GM19324 (cell line): ENCODE measurements around the gene GPC5.
"Not testable (repeated sequence)": the region's sequence is repeated elsewhere in the genome, so short reads cannot be mapped to it uniquely, and the experiment has no call there.

Experiments
- ATAC-seq: cut with Tn5 transposase; IDR thresholded peaks from one replicate; pipeline ENCODE4 v1.9.1; 2021; ENCODE audit warnings: mild to moderate bottlenecking, moderate library complexity; ENCODE audit not compliant: unreplicated experiment, low FRiP score

The GPC5 gene

GRCh38 chr13:92838786-92839185 is 1440.4 kb downstream of the GPC5 start:
- ATAC-seq, result no peak

GRCh38 chr13:92842145-92842544 is 1443.7 kb downstream of the GPC5 start:
- no peak for ATAC-seq

GRCh38 chr13:92843549-92843948 is 1445.1 kb downstream of the GPC5 start:
- ATAC-seq, result no peak

GRCh38 chr13:92849381-92849780 is 1451.0 kb downstream of the GPC5 start:
- no peak for ATAC-seq

- ATAC-seq, result no peak
These were observed 1466.3 kb downstream of the GPC5 start for GRCh38 chr13:92864584-92865284.

GRCh38 chr13:92873029-92873428 is 1474.6 kb downstream of the GPC5 start:
- no peak for ATAC-seq

GRCh38 chr13:92886535-92887077 is 1488.2 kb downstream of the GPC5 start:
- no peak for ATAC-seq

GRCh38 chr13:92894447-92894846 is 1496.0 kb downstream of the GPC5 start:
- ATAC-seq, result no peak

- ATAC-seq, result no peak
These were observed 1498.4 kb downstream of the GPC5 start for GRCh38 chr13:92896842-92897241.

- ATAC-seq, result not testable (repeated sequence)
These were observed 1500.5 kb downstream of the GPC5 start for GRCh38 chr13:92898946-92899345.

- ATAC-seq, result no peak
These were observed 1502.0 kb downstream of the GPC5 start for GRCh38 chr13:92900446-92900845.

- ATAC-seq, result no peak
These were observed 1503.3 kb downstream of the GPC5 start for GRCh38 chr13:92901739-92902138.

GRCh38 chr13:92912629-92913028 is 1514.2 kb downstream of the GPC5 start:
- no peak for ATAC-seq

- ATAC-seq, result no peak
These were observed 1515.4 kb downstream of the GPC5 start for GRCh38 chr13:92913840-92914239.
